Stimulated activated CD4-positive, alpha-beta T cell treated with anti-CD3 and anti-CD28 coated beads, TNF-alpha, amount 100 ng/mL, for 24 hours (primary cell): ENCODE results near the gene TAC3.
"Not testable (repeated sequence)": the region's sequence is repeated elsewhere in the genome, so short reads cannot be mapped to it uniquely, and the experiment has no call there.

Experiments
- DNase-seq, 3 experiments: peaks; one replicate each; pipeline ENCODE4 v3.0.0-alpha.2; 2020; ENCODE audit warnings: low read depth in 3 of 3

TAC3 gene

DNA sequence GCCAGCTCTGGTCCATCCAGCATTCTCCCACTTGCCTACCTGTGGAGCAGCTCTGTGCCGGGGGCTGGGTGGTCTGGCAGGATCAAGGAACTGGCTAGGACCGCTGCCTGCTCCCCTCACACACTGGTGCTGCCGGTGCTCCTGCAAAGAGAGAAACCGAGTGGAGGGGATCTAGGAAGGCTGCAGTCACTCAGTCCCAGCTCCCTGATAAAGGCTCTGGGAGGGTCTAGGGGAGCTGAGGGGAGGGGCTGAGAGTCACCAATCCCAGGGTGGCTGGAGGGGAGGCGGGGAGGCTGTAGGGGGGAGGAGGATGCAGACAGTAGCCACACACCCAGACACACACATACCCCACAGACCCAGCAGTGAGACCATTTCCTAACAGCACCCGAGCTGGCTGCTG lies at the start of gene TAC3:
TSS of gene TAC3 (minus strand) at position 182 of the 400 bp plus-strand sequence. CDS start 732 bp downstream, outside the sequence.
- no peak for DNase-seq

DNA sequence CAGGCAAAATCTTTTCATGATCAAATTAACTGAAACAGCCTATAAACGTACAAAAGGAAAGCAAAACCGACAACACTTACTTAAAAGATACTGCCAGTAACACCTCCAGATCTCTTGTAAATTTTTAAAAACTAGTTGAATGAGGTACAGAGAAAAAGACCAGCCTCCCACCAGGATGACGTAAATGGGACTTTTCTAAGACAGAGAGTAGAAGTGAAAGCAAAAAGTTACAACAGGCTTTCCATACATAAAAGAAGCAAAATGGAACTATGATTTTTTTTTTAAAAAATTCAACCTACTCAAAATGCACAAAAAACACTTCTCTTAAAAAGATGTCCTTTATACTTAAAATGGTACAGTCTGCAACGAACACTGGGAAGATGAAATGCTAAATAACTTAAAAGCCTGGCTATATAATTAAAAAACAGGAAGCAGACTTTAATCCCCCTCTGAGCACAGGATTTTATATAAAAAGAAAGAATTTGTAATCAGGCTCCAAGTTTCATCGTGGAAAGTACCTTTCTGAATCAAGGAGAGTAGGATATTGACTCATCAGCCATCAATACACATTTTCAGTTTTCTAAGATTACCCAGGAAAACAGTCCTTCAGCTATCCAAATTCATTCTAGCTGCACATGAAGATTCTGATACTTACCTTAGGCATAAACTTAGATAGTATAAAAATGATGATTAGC lies 47.8 kb upstream of the TAC3 start:
- DNase-seq, result peak in 2 of 3 experiments; percentile 24 to 58

DNA sequence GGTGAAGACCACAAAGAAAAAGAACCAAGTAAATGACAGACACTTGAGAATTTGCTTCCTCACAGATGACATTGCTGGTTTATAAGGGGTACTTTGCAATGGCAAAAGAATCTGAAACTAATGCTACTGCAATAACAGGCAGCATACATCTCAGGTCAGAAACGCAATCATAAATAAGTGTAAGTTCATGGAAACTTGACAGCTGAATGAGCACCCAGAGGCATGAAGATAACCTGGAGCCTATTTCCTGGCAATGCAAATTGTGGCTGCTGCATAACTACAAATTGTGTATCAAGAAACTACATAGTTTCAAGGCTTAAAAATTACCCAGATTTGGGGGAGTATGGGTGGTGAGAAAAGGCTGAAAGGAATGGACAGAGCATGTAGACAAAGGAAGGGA lies 42.1 kb upstream of the TAC3 start:
- no peak for DNase-seq

DNA sequence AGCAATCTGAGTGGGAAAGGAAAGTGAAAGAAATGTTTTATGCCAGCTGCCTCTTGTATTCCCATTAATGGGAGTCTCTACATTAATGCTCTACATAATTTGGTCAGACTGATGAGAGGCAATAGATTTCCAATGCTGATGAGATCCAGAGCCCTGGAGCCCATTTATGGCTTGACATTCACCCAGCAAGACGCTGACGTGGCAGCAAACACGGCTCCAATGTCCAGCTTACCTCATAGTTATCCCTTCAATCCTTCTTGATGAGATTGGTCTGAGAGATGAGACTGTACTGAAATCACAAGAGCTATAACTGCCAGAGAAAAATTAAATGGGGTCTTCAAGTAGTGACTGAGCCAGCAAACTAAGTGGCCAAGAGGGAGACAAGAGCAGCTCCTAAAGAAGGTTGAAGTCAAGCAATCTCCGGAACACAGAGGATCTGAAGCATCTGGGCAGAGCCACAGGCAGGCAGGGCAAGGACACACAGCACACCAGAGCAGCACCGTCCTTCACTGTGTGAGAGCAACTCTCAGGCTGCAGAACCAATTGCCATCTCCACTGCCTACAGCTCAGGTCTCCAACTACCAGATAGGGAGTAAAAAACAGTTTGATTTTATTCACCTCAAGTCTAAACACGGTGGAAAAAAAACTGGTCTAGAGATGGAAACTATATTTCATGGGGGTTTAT lies 40.9 kb upstream of the TAC3 start:
- no peak for DNase-seq

DNA sequence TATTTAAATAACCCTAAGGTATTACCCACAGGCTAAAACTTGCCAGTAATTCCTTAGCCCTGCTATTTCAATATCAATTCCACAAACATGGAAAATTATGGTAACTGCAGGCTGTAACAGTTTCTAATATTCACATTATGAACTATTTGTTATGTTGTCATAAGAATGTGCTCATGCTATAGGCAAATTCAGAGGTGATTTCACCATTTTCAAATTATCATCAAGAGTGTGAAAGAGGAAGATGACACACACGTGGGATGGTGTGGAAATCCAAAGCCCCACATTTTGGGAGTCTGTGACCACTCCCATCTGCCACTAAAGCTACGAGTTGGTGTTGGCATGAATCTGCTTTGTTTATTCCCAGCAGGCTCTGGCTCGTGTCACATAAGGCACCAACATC lies 39.5 kb upstream of the TAC3 start:
- DNase-seq, result no peak

DNA sequence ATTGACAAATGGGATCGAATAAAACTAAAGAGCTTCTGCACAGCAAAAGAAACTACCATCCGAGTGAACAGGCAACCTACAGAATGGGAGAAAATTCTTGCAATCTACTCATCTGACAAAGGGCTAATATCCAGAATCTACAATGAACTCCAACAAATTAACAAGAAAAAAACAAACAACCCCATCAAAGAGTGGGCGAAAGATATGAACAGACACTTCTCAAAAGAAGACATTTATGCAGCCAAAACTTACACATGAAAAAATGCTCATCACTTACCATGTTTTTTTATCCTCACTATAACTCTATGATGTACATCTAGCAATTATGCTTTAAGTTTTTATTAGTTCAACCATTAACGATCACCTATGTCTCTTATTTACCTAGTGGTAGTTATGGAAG lies 37.6 kb upstream of the TAC3 start:
- DNase-seq, result not testable (repeated sequence)

DNA sequence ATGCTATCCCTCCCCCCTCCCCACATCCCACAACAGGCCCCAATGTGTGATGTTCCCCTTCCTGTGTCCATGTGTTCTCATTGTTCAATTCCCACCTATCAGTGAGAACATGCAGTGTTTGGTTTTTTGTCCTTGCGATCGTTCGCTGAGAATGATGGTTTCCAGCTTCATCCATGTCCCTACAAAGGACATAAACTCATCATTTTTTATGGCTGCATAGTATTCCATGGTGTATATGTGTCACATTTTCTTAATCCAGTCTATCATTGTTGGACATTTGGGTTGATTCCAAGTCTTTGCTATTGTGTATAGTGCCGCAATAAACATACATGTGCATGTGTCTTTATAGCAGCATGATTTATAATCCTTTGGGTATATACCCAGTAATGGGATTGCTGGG lies 36.8 kb upstream of the TAC3 start:
- DNase-seq, result not testable (repeated sequence)

DNA sequence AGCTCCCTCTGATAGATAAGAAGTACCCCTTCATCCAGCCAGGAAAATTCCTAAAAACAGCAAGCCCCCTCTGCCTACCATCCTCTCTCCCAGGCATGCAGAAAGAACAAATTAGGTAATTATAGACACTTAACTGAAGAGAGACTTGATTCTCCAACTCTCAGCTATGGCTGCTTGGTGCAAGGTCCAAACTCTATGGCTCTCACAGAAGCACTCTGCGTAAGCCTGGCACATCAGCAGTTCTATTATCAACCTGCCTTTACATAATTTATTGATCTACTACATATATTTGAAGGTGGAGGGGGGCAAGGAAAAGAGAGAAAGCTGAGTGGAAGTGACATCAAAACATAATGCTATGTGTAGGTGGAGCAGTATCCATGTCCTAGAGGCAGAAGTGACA lies 34.7 kb upstream of the TAC3 start:
- DNase-seq, result no peak

DNA sequence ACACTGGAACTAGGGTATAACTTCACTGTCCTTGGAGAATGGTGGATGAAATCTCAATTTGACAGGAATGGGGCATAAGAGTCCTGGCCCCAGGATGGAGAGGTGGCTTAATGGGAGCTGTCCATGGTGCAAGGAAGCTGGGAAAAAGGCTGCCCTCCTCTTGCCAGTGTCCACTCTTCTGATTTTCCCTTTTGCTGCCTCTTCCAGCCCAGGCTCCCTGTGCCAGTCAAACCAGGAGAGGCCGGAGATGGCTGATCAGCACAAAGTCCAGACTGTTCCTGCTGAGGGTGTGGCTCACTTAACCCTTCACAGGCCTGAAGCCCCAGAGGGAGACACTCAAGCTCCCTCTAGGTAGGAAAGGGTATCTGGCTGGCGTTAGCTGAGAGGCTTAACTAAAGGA lies 33.6 kb upstream of the TAC3 start, which contains the start of gene MYO1A:
TSS of gene MYO1A (minus strand) at position 240 of the 400 bp plus-strand sequence. CDS start 1,806 bp downstream, outside the sequence.
- no peak for DNase-seq

DNA sequence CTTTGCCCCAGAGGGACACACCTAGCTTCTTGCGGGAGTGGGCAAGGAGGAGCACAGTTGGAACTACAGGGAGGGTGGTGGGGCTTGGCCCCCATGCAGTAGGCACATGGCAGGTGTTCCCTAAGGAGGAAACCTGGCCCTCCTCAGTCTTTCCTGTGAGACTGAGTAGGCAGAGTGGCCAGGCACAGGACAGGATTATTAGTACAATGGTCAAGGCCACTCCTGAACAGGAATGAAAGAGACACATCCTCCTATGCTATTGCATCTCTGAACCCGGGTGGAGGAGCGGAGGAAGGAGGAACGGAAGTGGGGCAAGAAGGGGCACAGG lies 32.8 kb upstream of the TAC3 start:
- DNase-seq, result no peak

DNA sequence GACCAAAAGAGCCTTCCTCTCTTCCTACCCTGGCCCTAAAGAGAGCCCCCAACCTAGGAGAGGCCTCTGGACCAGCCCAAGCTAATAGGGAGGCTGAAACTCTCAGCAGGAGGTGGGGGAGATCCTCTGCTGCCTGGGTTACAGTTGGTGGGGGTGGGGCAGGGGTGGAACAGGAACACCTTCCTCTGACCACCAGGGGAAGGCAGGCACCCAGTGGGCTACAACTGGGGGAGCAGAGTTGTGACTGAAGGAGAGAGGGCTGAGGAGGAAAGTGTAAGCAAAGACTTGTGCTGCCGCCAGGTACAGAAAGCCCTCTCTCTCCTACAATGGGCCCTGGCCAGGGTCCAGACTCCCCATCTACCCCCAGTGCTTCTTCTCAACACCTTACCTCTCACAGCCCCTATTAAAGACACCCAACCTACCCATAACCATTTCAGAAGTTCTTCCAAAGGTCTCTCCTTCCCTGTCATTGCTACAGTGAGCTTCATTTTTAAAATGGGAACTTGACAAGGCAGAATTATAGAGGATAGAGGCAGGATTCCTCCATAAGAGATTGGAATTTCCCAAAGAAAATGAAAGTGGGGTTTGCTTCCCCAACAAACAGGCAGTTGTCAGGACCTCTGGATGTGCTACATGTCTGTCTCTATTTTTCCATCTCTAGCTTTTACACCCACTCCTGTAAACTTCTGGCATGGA lies 32.2 kb upstream of the TAC3 start:
- DNase-seq, result no peak

DNA sequence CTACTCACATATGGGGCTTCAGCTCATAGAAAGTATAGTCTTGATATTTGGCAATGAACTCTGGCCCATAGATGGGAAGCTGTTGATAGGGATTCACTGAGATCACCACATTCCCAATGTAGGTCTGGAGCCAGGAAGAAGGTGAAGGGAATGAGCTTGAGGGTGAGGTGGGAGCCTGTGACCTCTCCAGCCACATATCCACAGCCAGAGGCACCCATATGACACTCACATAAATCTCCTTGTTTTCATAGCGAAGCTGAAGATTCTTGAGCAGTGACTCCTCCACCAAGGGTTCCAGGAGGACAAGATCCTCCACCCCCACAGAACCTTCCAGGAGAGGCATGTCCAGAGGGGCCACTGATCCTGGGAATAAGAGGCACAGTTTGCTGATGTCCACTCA lies 31.7 kb upstream of the TAC3 start:
- DNase-seq, result no peak

DNA sequence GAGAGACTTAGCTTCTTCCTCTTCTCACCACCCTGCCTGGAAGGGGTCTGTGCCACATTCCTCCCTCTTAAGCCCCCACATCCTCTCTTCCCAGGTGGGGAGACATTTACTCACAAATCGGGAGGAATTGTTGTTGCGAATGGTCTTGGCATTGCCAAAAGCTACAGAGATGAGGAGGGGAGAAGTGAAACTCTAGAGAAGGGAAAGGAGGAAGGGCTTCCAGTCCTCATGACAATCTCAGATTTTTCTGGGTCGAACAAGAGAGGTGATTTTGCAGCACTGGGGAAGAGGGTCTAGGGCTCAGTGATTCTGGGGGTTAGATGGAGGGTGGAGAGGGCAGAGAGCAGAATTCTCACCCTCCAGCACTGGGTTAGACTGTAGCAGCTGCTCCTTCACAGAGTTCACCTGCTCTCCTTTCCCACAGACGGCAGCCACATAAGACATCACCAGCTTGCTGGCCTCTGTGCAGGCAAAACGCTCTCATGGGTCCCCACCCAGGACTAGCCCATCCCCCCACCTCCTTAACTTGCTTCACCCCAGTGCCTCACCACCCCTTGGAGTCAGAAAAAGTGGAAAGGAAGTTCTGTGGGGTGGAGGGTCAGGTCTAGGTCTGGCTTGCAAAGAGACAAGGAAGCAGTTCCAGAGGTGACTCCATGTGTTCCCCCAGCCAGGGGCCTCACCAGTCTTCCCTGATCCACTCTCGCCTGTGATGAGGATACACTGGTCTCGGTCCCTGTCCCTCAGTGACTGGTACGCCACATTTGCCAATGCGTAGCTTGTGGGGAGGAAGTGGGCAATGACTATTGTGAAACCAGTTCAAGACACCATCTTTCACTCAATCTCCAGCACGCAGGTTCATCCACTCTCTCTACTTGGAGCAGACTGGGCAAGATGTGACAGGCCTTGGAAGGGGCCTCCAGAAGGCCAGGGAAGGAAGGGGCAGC lies 30.9 kb upstream of the TAC3 start:
- peak in 1 of 3 experiments; percentile 49 for DNase-seq

DNA sequence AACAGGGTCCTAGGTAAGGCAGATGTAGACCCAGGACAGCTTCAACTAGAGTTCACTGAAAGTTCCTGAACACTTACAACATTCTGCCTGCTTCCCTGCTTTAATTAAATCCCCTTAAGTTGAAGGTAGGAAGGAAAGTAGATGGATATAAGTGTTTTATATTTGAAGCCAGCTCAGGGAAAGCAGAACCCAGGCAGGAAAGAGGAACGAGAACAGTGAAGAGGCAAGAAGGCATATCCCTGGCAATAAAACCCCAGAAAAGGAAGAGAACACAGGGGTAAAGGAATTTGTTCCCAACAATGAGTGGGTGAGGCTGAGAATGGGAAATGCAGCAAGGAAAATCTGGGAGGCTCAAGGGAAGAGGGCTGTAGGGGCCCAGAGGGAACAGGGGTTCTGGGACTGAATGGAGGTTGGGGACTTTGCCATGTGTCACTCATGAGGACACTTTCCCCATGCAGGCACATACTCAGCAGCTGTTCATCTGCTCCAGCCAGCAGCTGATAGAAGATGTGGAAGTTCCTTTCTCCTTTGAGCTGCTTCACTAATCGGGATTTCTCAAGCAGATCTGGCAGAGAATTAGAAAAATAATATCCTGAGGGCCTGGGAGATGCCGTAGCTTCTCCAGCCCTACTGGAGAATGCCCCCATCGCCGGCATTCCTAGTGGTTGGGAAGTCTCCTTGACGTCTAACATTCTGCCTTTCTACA lies 29.9 kb upstream of the TAC3 start:
- no peak for DNase-seq

DNA sequence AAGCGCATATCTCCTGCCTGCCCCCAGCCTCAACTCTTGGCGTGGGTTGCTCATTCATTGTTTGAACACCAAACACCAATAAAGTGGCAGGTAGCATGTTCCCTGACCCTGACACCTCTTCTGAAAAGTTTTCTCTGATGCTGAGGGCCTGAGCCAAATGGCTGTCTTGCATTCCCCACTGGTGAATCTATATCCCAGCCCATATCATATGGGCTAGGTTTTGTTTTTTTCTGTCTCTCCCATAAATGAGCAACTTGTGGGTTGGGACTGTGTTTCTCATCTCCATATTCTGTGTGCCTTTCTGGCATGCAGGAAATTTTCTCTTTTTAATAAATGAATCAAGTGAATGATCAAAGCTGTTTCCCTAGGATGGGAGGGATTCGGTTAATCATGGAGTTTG lies 28.6 kb upstream of the TAC3 start:
- DNase-seq, result no peak

DNA sequence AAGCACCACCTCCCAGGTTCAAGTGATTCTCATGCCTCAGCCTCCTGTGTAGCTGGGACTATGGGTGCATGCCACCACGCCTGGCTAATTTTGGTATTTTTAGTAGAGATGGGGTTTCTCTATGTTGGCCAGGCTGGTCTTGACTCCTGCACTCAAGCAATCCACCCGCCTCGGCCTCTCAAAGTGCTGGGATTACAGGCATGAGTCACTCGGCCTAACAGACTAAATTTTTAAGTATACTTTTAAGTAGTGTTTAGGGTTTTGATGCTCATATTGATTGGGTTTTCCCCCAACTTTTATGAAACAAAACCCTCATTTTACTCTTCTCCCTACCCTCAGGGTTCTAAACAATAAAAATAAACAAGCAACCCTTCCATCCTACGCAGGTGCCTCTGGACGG lies 28.1 kb upstream of the TAC3 start:
- no peak for DNase-seq

DNA sequence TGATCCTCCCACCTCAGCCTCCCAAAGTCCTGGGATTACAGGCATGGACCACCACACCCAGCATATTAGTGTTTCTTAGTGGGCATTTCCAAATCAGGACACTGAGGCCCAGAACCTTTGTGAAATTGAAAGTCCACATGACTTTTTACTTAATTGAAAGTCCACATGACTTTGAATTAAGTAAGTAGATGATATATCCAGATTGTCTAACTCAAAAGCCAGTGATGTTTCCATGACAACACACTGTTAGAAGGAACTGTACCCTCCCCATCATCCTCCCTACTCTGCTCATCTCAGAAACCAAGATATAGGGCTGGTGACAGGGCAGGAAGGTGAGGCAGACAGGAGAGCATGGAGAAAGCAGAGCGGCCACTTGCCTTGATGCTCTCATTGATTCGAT lies 26.4 kb upstream of the TAC3 start:
- no peak for DNase-seq

DNA sequence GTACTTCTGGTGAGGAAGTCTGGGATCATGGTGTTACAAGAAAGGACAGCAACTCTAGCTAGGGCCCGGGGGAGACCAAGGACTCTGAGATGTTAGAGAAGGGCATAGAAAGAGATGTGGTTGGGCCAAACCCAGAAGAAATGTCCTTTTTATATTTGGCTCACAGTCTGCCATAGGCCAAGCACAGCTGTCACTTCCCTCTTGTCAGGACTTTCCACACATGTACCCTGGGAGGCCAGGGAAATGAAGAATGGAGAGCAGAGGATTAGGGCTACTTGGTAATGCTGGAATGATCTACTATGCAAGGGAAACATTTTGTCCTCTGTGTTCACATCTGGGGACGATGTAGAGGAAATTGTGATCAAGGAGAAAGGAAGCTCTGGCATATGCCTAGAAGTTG lies 24.4 kb upstream of the TAC3 start:
- DNase-seq, result no peak

DNA sequence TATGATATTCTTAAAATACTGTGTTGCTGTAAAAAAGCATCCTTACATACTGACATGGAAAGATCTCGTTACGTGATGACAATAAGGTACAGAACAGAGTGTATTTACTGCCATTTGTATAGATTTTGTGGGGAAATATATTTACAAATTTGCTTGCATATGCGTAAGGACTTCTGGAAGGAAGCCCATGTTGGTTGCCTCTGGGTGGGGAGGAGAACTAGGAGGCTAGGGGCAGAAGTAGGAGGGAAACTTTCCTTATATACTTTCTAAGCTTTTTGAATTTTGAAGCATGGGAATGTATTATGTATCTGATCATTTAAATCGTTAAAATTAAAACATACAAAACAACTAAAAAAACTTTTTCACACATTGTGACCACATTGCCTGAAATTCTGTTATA lies 23.9 kb upstream of the TAC3 start:
- DNase-seq, result no peak

DNA sequence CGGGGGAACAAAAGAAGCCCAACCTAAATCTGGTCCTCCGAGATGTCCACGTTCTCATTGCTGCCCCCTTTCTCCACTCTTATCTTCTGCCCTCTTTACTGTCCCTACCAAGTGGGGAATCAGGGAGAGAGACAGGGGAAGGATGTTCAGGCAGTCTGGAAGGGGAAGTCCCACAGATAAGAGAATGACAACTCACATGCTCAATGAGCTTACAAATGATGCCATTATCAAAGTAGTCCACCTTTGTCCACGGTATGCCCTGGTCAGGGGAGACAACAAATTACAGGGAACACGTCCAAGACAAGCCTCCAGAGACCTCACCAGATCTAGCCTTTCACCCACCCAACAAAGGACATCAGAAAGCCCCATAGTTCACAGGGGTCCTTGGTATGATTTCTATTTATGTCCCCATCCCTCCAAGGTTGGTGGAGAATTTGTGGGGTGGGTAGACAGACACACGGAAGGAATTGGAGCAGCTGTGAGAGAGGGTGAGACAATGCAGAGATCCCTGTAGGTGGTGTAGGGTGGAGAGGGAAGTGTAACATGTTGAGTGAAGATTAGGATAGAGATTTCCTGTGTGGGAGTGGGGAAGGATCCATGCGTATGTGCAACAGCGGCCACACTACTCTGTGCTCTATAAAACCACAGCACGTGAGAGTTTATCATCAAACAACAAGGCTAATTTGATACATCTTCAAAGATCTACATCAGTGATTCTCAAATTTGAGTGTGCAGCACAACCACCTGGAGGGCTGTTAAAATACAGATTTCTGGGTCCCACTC lies 22.9 kb upstream of the TAC3 start:
- no peak for DNase-seq
